ENCODE measurements around the gene STX7. TPM values are rescaled to one million over a fixed set of nuclear protein-coding genes. Genes with fewer than 3 reads are reported as not detected.

STX7 gene
- total RNA-seq = 78.3 TPM

GRCh38 chr6:132512638-132513632 is at the start of gene STX7:
TSS of gene STX7 (minus strand) at chr6:132513116. CDS start at chr6:132503530, 9,586 bp downstream.

GRCh38 chr6:132552372-132552771 is 39.5 kb upstream of the STX7 start, which contains the start of gene TAAR8:
TSS of gene TAAR8 (plus strand) at chr6:132552672. CDS start at chr6:132552693, 21 bp downstream.

GRCh38 chr6:132537977-132538376 is 25.1 kb upstream of the STX7 start, which contains the start of gene TAAR9:
TSS of gene TAAR9 (plus strand) at chr6:132538277. CDS start at chr6:132538290, 13 bp downstream.

GRCh38 chr6:132400883-132401617 is 111.9 kb downstream of the STX7 start, which contains the start of gene MOXD1:
TSS of gene MOXD1 (minus strand) at chr6:132401475. CDS start at chr6:132401426, 49 bp downstream.

Small RNA genes lying within 50 kb of the gene (small RNA-seq; reads per million reads assigned to genes)
- not detected for gene TAAR7P (ENCODE audit: low replicate concordance)

Other genes starting within 250 kb of the STX7 start
- 26.9 TPM for gene MOXD1, start 111.6 kb downstream of the STX7 start, total RNA-seq
- not detected for gene TAAR9, start 25.2 kb upstream of the STX7 start, total RNA-seq
- not detected for gene TAAR8, start 39.6 kb upstream of the STX7 start, total RNA-seq
- not detected for gene TAAR6, start 57.2 kb upstream of the STX7 start, total RNA-seq
- not detected for gene TAAR5, start 76.6 kb upstream of the STX7 start, total RNA-seq
- not detected for gene TAAR2, start 111.2 kb upstream of the STX7 start, total RNA-seq
- gene TAAR1, start 146.1 kb upstream of the STX7 start, total RNA-seq = not detected
- gene VNN1, start 200.9 kb upstream of the STX7 start, total RNA-seq = not detected
- gene VNN2, start 244.8 kb upstream of the STX7 start, total RNA-seq = 0.94 TPM

Measured in parietal lobe (tissue), 2 donors.